ENCODE data around the gene ACVR2B. TPM values are rescaled to one million over a fixed set of nuclear protein-coding genes. Genes with fewer than 3 reads are reported as not detected.

ACVR2B gene
- total RNA-seq, 1 experiment from 2014 or later, result 2.8 TPM

DNA sequence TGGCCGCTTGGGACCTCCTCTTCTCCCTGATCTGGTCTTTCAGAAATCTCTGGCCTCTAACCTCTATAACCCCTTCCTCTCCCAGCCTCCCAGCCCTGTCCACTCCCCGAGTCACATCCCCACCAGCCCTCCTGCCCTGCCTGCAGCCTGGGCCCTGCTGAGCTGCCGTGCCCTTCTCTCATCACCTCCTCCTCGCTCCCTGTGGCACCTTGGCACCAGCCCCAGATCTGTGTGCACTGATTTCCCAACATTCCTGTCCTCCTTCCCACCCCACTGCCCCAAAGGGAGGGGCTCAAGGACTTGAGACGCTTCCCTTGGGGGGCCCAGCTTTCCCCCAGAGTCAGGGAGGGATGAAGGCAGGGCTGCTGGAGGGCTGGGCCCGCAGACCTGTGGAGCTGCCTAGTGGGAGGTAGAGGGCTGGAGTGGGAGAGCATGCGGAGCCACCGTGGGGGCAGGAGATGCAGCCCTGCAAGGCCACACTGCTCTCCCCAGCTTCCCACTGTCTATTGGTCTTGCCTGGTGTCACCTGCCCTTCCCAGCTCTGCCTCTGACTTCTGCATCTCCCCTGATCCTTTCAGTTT, 85.2 kb downstream of the ACVR2B start:
- ChIA-PET POLR2A (no interaction called here), CTCF (no interaction called here)
- in situ Hi-C loops (cut with HindIII; ENCODE audit: low pct_unique_long_range_greater_than_20kb, low sequenced_read_pairs) (no loop called here), intact Hi-C loops (cut with micrococcal nuclease; ENCODE audit: unreplicated experiment) (no loop called here)
- Histone ChIP-seq H3K27ac (ENCODE audit: low read length) (no peak overlapping the region), H3K9me3 (ENCODE audit: control insufficient read depth, insufficient read depth, low read depth, low read length) (no peaks in the 10 kb centered on the region), H3K4me1 (ENCODE audit: control insufficient read depth, insufficient read depth, low read length) (no peaks in the 10 kb centered on the region), H3K36me3 (ENCODE audit: control insufficient read depth, insufficient read depth, low read length) (no peaks in the 10 kb centered on the region), H3K4me3 (ENCODE audit: low read depth in 2 of 2, low read length in 2 of 2) (no peak overlapping the region), H3K27me3 (ENCODE audit: control insufficient read depth, insufficient read depth, low read length) (no peaks in the 10 kb centered on the region)
- ATAC-seq, result no peak
- BruUV-seq (replicated peaks), result no TSS peak
- no peak for DNase-seq (ENCODE audit: low read depth, low spot score)
- TF ChIP-seq, protein P1, sequence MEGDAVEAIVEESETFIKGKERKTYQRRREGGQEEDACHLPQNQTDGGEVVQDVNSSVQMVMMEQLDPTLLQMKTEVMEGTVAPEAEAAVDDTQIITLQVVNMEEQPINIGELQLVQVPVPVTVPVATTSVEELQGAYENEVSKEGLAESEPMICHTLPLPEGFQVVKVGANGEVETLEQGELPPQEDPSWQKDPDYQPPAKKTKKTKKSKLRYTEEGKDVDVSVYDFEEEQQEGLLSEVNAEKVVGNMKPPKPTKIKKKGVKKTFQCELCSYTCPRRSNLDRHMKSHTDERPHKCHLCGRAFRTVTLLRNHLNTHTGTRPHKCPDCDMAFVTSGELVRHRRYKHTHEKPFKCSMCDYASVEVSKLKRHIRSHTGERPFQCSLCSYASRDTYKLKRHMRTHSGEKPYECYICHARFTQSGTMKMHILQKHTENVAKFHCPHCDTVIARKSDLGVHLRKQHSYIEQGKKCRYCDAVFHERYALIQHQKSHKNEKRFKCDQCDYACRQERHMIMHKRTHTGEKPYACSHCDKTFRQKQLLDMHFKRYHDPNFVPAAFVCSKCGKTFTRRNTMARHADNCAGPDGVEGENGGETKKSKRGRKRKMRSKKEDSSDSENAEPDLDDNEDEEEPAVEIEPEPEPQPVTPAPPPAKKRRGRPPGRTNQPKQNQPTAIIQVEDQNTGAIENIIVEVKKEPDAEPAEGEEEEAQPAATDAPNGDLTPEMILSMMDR (IDR thresholded peaks at IDR 0.05), result no peak
- TF ChIP-seq, protein P2, sequence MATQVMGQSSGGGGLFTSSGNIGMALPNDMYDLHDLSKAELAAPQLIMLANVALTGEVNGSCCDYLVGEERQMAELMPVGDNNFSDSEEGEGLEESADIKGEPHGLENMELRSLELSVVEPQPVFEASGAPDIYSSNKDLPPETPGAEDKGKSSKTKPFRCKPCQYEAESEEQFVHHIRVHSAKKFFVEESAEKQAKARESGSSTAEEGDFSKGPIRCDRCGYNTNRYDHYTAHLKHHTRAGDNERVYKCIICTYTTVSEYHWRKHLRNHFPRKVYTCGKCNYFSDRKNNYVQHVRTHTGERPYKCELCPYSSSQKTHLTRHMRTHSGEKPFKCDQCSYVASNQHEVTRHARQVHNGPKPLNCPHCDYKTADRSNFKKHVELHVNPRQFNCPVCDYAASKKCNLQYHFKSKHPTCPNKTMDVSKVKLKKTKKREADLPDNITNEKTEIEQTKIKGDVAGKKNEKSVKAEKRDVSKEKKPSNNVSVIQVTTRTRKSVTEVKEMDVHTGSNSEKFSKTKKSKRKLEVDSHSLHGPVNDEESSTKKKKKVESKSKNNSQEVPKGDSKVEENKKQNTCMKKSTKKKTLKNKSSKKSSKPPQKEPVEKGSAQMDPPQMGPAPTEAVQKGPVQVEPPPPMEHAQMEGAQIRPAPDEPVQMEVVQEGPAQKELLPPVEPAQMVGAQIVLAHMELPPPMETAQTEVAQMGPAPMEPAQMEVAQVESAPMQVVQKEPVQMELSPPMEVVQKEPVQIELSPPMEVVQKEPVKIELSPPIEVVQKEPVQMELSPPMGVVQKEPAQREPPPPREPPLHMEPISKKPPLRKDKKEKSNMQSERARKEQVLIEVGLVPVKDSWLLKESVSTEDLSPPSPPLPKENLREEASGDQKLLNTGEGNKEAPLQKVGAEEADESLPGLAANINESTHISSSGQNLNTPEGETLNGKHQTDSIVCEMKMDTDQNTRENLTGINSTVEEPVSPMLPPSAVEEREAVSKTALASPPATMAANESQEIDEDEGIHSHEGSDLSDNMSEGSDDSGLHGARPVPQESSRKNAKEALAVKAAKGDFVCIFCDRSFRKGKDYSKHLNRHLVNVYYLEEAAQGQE (IDR thresholded peaks at IDR 0.05; ENCODE audit: insufficient read depth in 1 of 2, low read depth in 2 of 2, low read length in 1 of 2), result no peak
- TF ChIP-seq TCF7L2 (IDR thresholded peaks at IDR 0.05; ENCODE audit: low read depth, low read length) (no peak), POLR2AphosphoS5 (IDR thresholded peaks at IDR 0.05; ENCODE audit: low read depth, low read length) (no peak), SIN3A (IDR thresholded peaks at IDR 0.05; ENCODE audit: borderline replicate concordance, insufficient read depth, low read depth, low read length) (no peak)

DNA sequence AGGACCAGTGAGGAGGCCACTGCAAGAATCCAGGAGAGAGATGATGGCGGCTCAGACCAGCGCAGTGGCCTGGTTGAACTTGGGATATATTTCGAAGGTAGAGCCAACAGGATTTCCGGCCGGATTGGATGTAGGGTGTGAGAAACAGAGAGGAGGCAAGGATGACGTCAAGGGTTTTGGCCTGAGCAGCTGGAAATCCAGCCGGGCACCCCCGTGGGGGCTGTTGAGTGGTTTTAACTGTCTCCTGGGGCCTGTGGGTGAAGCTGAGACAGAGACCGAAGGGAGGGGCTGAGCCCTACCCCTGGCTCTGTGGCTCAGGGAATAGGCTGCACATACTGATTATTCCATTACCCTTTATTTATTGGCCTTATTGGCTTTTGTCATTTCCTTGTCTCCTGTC, 88.1 kb downstream of the ACVR2B start:
- no peaks in the 10 kb centered on the region for H3K36me3 ChIP-seq (ENCODE audit: control insufficient read depth, insufficient read depth, low read length)
- no TSS peak for BruUV-seq (replicated peaks)
- no peak for DNase-seq (ENCODE audit: low read depth, low spot score)
- no peak for TF ChIP-seq TCF7L2 (IDR thresholded peaks at IDR 0.05; ENCODE audit: low read depth, low read length)
- TF ChIP-seq, protein P2 (IDR thresholded peaks at IDR 0.05; ENCODE audit: insufficient read depth in 1 of 2, low read depth in 2 of 2, low read length in 1 of 2), result no peak
- TF ChIP-seq POLR2AphosphoS5 (IDR thresholded peaks at IDR 0.05; ENCODE audit: low read depth, low read length), result no peak
- TF ChIP-seq SIN3A (IDR thresholded peaks at IDR 0.05; ENCODE audit: borderline replicate concordance, insufficient read depth, low read depth, low read length), result no peak
- TF ChIP-seq, protein P1 (IDR thresholded peaks at IDR 0.05), result no peak
- ATAC-seq, result no peak
- no peak overlapping the region for H3K4me3 ChIP-seq (ENCODE audit: low read depth in 2 of 2, low read length in 2 of 2)
- in situ Hi-C loops (cut with HindIII; ENCODE audit: low pct_unique_long_range_greater_than_20kb, low sequenced_read_pairs) (no loop called here), intact Hi-C loops (cut with micrococcal nuclease; ENCODE audit: unreplicated experiment) (no loop called here)
- no peaks in the 10 kb centered on the region for H3K27me3 ChIP-seq (ENCODE audit: control insufficient read depth, insufficient read depth, low read length)
- ChIA-PET CTCF (no interaction called here), POLR2A (no interaction called here)
- no peaks in the 10 kb centered on the region for H3K4me1 ChIP-seq (ENCODE audit: control insufficient read depth, insufficient read depth, low read length)
- H3K27ac ChIP-seq (ENCODE audit: low read length), result no peak overlapping the region
- no peaks in the 10 kb centered on the region for H3K9me3 ChIP-seq (ENCODE audit: control insufficient read depth, insufficient read depth, low read depth, low read length)
